GM19395 (cell line): Measurements from ENCODE around the gene CCDC7.
"Not testable (repeated sequence)": the region's sequence is repeated elsewhere in the genome, so short reads cannot be mapped to it uniquely, and the experiment has no call there.

Experiments
- ATAC-seq: cut with Tn5 transposase; IDR thresholded peaks from one replicate; pipeline ENCODE4 v1.9.1; 2021; ENCODE audit warnings: mild to moderate bottlenecking, moderate library complexity; ENCODE audit not compliant: unreplicated experiment

CCDC7 gene

GRCh38 chr10:32687546-32687945, 241.6 kb downstream of the CCDC7 start:
- no peak for ATAC-seq

- ATAC-seq: no peak
These were observed 246.2 kb downstream of the CCDC7 start for GRCh38 chr10:32692174-32692573.

GRCh38 chr10:32693441-32693979, 247.6 kb downstream of the CCDC7 start:
- no peak for ATAC-seq

- ATAC-seq: not testable (repeated sequence)
These were observed 253.7 kb downstream of the CCDC7 start for GRCh38 chr10:32699683-32700082.

- ATAC-seq: no peak
These were observed 267.6 kb downstream of the CCDC7 start for GRCh38 chr10:32713560-32713959.

- no peak for ATAC-seq
These were observed 285.6 kb downstream of the CCDC7 start for GRCh38 chr10:32731527-32731926.

- no peak for ATAC-seq
These were observed 293.0 kb downstream of the CCDC7 start for GRCh38 chr10:32738958-32739357.

- no peak for ATAC-seq
These were observed 298.4 kb downstream of the CCDC7 start for GRCh38 chr10:32744321-32744720.

GRCh38 chr10:32746869-32747268, 300.9 kb downstream of the CCDC7 start:
- ATAC-seq: no peak

GRCh38 chr10:32751582-32751981, 305.6 kb downstream of the CCDC7 start:
- ATAC-seq: no peak

- ATAC-seq: not testable (repeated sequence)
These were observed 309.0 kb downstream of the CCDC7 start for GRCh38 chr10:32754900-32755299.

- no peak for ATAC-seq
These were observed 325.3 kb downstream of the CCDC7 start for GRCh38 chr10:32771217-32771616.

- no peak for ATAC-seq
These were observed 327.2 kb downstream of the CCDC7 start for GRCh38 chr10:32773105-32773504.

GRCh38 chr10:32786968-32787367, 341.0 kb downstream of the CCDC7 start:
- ATAC-seq: no peak

- ATAC-seq: no peak
These were observed 341.8 kb downstream of the CCDC7 start for GRCh38 chr10:32787690-32788284.

- ATAC-seq: no peak
These were observed 342.4 kb downstream of the CCDC7 start for GRCh38 chr10:32788359-32788758.

GRCh38 chr10:32790483-32790882, 344.5 kb downstream of the CCDC7 start:
- ATAC-seq: no peak

GRCh38 chr10:32793033-32793432, 347.1 kb downstream of the CCDC7 start:
- no peak for ATAC-seq

GRCh38 chr10:32795598-32796183, 349.8 kb downstream of the CCDC7 start:
- ATAC-seq: peak; percentile 61

GRCh38 chr10:32797393-32797792, 351.5 kb downstream of the CCDC7 start:
- ATAC-seq: not testable (repeated sequence)

GRCh38 chr10:32846974-32847373, 401.0 kb downstream of the CCDC7 start:
- no peak for ATAC-seq

GRCh38 chr10:32851301-32851700, 405.4 kb downstream of the CCDC7 start:
- no peak for ATAC-seq

GRCh38 chr10:32854435-32854834, 408.5 kb downstream of the CCDC7 start:
- ATAC-seq: no peak
